Lower leg skin (tissue), 4 donors: ENCODE measurements around the gene LCN9. TPM values are rescaled to one million over a fixed set of nuclear protein-coding genes. Genes with fewer than 3 reads are reported as not detected.

Experiments used
- DNase-seq, 2 donors: peaks; one replicate each; pipeline ENCODE4 v3.0.0-alpha.2; 2019; ENCODE audit warnings: low spot score in 2 of 2
- H3K4me3 ChIP-seq: fragments of 200-600 bp; sonication (generic); 2 replicates; pipeline ENCODE4 v1.5.1; 2017; ENCODE audit warnings: mild to moderate bottlenecking, low read depth; ENCODE audit not compliant: poor library complexity, severe bottlenecking
- CTCF ChIP-seq, 3 donors: fragments of 450-650 bp; IDR thresholded peaks; one replicate each; pipeline ENCODE4 v1.5.1; 2016; ENCODE audit warnings: antibody characterized with exemption in 3 of 3, mild to moderate bottlenecking in 3 of 3, moderate library complexity in 2 of 3
- POLR2A ChIP-seq, 2 donors: fragments of 450-650 bp; IDR thresholded peaks; one replicate each; pipeline ENCODE4 v1.6.1; 2016 to 2017; ENCODE audit warnings: antibody characterized with exemption in 2 of 2, mild to moderate bottlenecking in 1 of 2, moderate library complexity in 1 of 2
- WGBS, 2 donors: methylation state at CpG; one replicate each; pipeline ENCODE4 v1.1.5; 2018; 5-methylcytosine and 5-hydroxymethylcytosine counted together
- intact Hi-C: fragments of 100-400 bp; cut with DNase I; formaldehyde crosslinking; loops from one replicate; pipeline ENCODE4 v1.15.0; 2023; ENCODE audit warnings: low total_unique reads
- total RNA-seq, 4 donors: library from RNA; depleted of rRNA; stranded (reverse); fragments of >200 nt; gene quantifications; one replicate each; pipeline ENCODE4 v1.1.0, GENCODE V29; 2016

Gene LCN9
- total RNA-seq, 4 donors from 2014 or later, result not detected

GRCh38 chr9:135698767-135699166, 35.7 kb downstream of the LCN9 start:
- intact Hi-C loops, result no loop called here
- WGBS, 2 donors, result 64% methylated on average over 19 of the region's 19 CpGs
- TF ChIP-seq CTCF (IDR thresholded peaks at IDR 0.05) (no peak), POLR2A (IDR thresholded peaks at IDR 0.05) (no peak)
- H3K4me3 ChIP-seq, result no peak overlapping the region
- no peak for DNase-seq

- intact Hi-C loops, result no loop called here
- 79 to 81% methylated on average over 22 to 29 of the region's 30 CpGs for WGBS, 2 donors
These were observed 36.3 kb downstream of the LCN9 start, which contains the start of gene SOHLH1 for GRCh38 chr9:135699440-135699839. TSS of gene SOHLH1 (minus strand) at chr9:135699481. CDS start at chr9:135699467, 14 bp downstream.

GRCh38 chr9:135700525-135700924, 37.4 kb downstream of the LCN9 start:
- intact Hi-C loops, result no loop called here
- no peak overlapping the region for H3K4me3 ChIP-seq
- DNase-seq, result no peak
- TF ChIP-seq POLR2A (IDR thresholded peaks at IDR 0.05) (no peak), CTCF (IDR thresholded peaks at IDR 0.05) (no peak)
- 39 to 54% methylated on average over 12 to 15 of the region's 15 CpGs for WGBS, 2 donors

More at GRCh38 chr9:135699440-135699839, 36.3 kb downstream of the LCN9 start, which contains the start of gene SOHLH1:
- TF ChIP-seq CTCF (IDR thresholded peaks at IDR 0.05), result no peak
- no peak for TF ChIP-seq POLR2A (IDR thresholded peaks at IDR 0.05)
- no peak for DNase-seq
- H3K4me3 ChIP-seq, result no peak within 1 kb of the TSS

GRCh38 chr9:135701067-135701958, 38.2 kb downstream of the LCN9 start:
- H3K4me3 ChIP-seq, result no peak overlapping the region
- intact Hi-C loops, result no loop called here

GRCh38 chr9:135701959-135702721, 39.0 kb downstream of the LCN9 start, which contains the start of gene KCNT1:
TSS of gene KCNT1 (plus strand) at chr9:135702185. CDS start at chr9:135702259, 74 bp downstream.
- intact Hi-C loops, result no loop called here
- DNase-seq, result no peak
- no peak within 1 kb of the TSS for H3K4me3 ChIP-seq
- TF ChIP-seq POLR2A (IDR thresholded peaks at IDR 0.05) (no peak), CTCF (IDR thresholded peaks at IDR 0.05) (no peak)
- WGBS, 2 donors, result 10 to 12% methylated on average over 41 to 60 of the region's 66 CpGs

More at GRCh38 chr9:135701067-135701958, 38.2 kb downstream of the LCN9 start:
- TF ChIP-seq POLR2A (IDR thresholded peaks at IDR 0.05) (no peak), CTCF (IDR thresholded peaks at IDR 0.05) (no peak)
- DNase-seq, result no peak
- 12 to 22% methylated on average over 23 to 29 of the region's 40 CpGs for WGBS, 2 donors
